ENCODE results near the gene PRKAG2.
"Not testable (repeated sequence)": the region's sequence is repeated elsewhere in the genome, so short reads cannot be mapped to it uniquely, and the experiment has no call there.

The PRKAG2 gene

GRCh38 chr7:151761957-151762356 lies 115.0 kb downstream of the PRKAG2 start:
- no peak for DNase-seq

GRCh38 chr7:151761231-151761630 lies 115.7 kb downstream of the PRKAG2 start:
- no peak for DNase-seq

GRCh38 chr7:151759591-151760042 lies 117.3 kb downstream of the PRKAG2 start:
- DNase-seq, result peak in 3 of 4 experiments; percentile 17 to 27 (median 17)

GRCh38 chr7:151758622-151759540 lies 118.0 kb downstream of the PRKAG2 start:
- no peak for DNase-seq

GRCh38 chr7:151757274-151757673 lies 119.6 kb downstream of the PRKAG2 start:
- no peak for DNase-seq

GRCh38 chr7:151756866-151757265 lies 120.0 kb downstream of the PRKAG2 start:
- DNase-seq, result no peak

- DNase-seq, result peak; percentile 19 to 33 (median 31)
Measured at GRCh38 chr7:151756076-151756731, 120.7 kb downstream of the PRKAG2 start.

GRCh38 chr7:151755131-151755801 lies 121.6 kb downstream of the PRKAG2 start:
- DNase-seq, result no peak

- no peak for DNase-seq
Measured at GRCh38 chr7:151754688-151755130, 122.2 kb downstream of the PRKAG2 start.

- no peak for DNase-seq
Measured at GRCh38 chr7:151754142-151754590, 122.7 kb downstream of the PRKAG2 start.

- no peak for DNase-seq
Measured at GRCh38 chr7:151752816-151753595, 123.9 kb downstream of the PRKAG2 start.

GRCh38 chr7:151752037-151752436 lies 124.9 kb downstream of the PRKAG2 start:
- no peak for DNase-seq

GRCh38 chr7:151748733-151749132 lies 128.2 kb downstream of the PRKAG2 start:
- DNase-seq, result no peak

GRCh38 chr7:151748021-151748420 lies 128.9 kb downstream of the PRKAG2 start:
- not testable (repeated sequence) for DNase-seq

- DNase-seq, result no peak
Measured at GRCh38 chr7:151745706-151746105, 131.2 kb downstream of the PRKAG2 start.

- peak in 1 of 4 experiments; percentile 36 for DNase-seq
Measured at GRCh38 chr7:151744656-151745638, 132.0 kb downstream of the PRKAG2 start.

GRCh38 chr7:151744051-151744580 lies 132.8 kb downstream of the PRKAG2 start:
- no peak for DNase-seq

GRCh38 chr7:151743481-151743983 lies 133.4 kb downstream of the PRKAG2 start:
- DNase-seq, result no peak

- no peak for DNase-seq
Measured at GRCh38 chr7:151742713-151743480, 134.0 kb downstream of the PRKAG2 start.

GRCh38 chr7:151741585-151741984 lies 135.3 kb downstream of the PRKAG2 start:
- DNase-seq, result no peak

All from activated CD4-positive, CD25-positive, alpha-beta regulatory T cell (primary cell).